A549 (cell line): ENCODE data around the gene SHCBP1. TPM values are rescaled to one million over a fixed set of nuclear protein-coding genes. Genes with fewer than 3 reads are reported as not detected.

Experiments
- polyA plus RNA-seq, 4 experiments: library from polyadenylated mRNA; depleted of rRNA in 3 of 4; stranded (reverse); fragments of >200 nt; fragmentation: RNase III in 1 of 4; extraction: RNeasy Plus Mini Kit Qiagen cat#74134 plus additional on column Dnase treatment in 1 of 4; gene quantifications; 2 replicates in 3 of 4; 3 replicates in 1 of 4; pipeline ENCODE4 v1.2.3, GENCODE V29; 2011 to 2017
- small RNA-seq, 6 experiments: library from RNA; depleted of rRNA; stranded (forward); fragments of <200 nt; gene quantifications; one replicate each; pipeline ENCODE3, GENCODE V24; 2012

Gene SHCBP1
- polyA plus RNA-seq, 2 of the 4 experiments (the other 2 are of a cell fraction): 46.0 to 53.6 TPM

Small RNA genes lying within 50 kb of the gene (small RNA-seq; reads per million reads assigned to genes)
- 0 reads per million in 6 experiments for gene RNU6-845P

Other genes with a start within 250 kb of the SHCBP1 start
- 67.2 and 85.5 TPM in 2 replicates for gene VPS35, start 67.8 kb upstream of the SHCBP1 start, polyA plus RNA-seq (2011; rRNA removed)
- gene VPS35, start 67.8 kb upstream of the SHCBP1 start, polyA plus RNA-seq (2017; fragmentation: RNase III; extraction: RNeasy Plus Mini Kit Qiagen cat#74134 plus additional on column Dnase treatment): 82.3 to 92.1 TPM (median 83.0 TPM) in 3 replicates
- 27.7 and 35.0 TPM in 2 replicates for gene ORC6, start 68.3 kb upstream of the SHCBP1 start, polyA plus RNA-seq (2011; rRNA removed)
- gene ORC6, start 68.3 kb upstream of the SHCBP1 start, polyA plus RNA-seq (2017; fragmentation: RNase III; extraction: RNeasy Plus Mini Kit Qiagen cat#74134 plus additional on column Dnase treatment): 44.5 to 48.8 TPM (median 46.5 TPM) in 3 replicates
- 0.15 and 0.16 TPM in 2 replicates for gene MYLK3, start 127.0 kb upstream of the SHCBP1 start, polyA plus RNA-seq (2011; rRNA removed)
- 0.05 to 0.07 TPM (median 0.05 TPM) in 3 replicates for gene MYLK3, start 127.0 kb upstream of the SHCBP1 start, polyA plus RNA-seq (2017; fragmentation: RNase III; extraction: RNeasy Plus Mini Kit Qiagen cat#74134 plus additional on column Dnase treatment)
- gene C16orf87, start 209.8 kb upstream of the SHCBP1 start, polyA plus RNA-seq (2011; rRNA removed): 10.1 and 17.1 TPM in 2 replicates
- 10.0 to 10.8 TPM (median 10.3 TPM) in 3 replicates for gene C16orf87, start 209.8 kb upstream of the SHCBP1 start, polyA plus RNA-seq (2017; fragmentation: RNase III; extraction: RNeasy Plus Mini Kit Qiagen cat#74134 plus additional on column Dnase treatment)